Loucy (cell line): ENCODE measurements around the gene HS6ST2.

ENCODE experiments used
- H2AFZ ChIP-seq: fragments of 200-600 bp; sonication (generic); 2 replicates; pipeline ENCODE4 v1.6.0; 2016; ENCODE audit warnings: antibody characterized with exemption, mild to moderate bottlenecking, low read length, moderate library complexity
- H3F3A ChIP-seq: fragments of 200-600 bp; 2 replicates; pipeline ENCODE4 v1.6.0; 2016; ENCODE audit warnings: antibody characterized with exemption, low read depth, mild to moderate bottlenecking
- H3K27me3 ChIP-seq: fragments of 200-600 bp; sonication (generic); 2 replicates; pipeline ENCODE4 v1.6.1; 2014; ENCODE audit warnings: low read length, mild to moderate bottlenecking; ENCODE audit not compliant: insufficient read depth, poor library complexity, severe bottlenecking
- H3K36me3 ChIP-seq: fragments of 200-600 bp; sonication (generic); 2 replicates; pipeline ENCODE4 v1.6.1; 2016; ENCODE audit warnings: low read length; ENCODE audit not compliant: insufficient read depth
- H3K4me1 ChIP-seq: fragments of 200-600 bp; sonication (generic); 2 replicates; pipeline ENCODE4 v1.5.1; 2014; ENCODE audit warnings: low read length, mild to moderate bottlenecking; ENCODE audit not compliant: insufficient read depth, poor library complexity, severe bottlenecking
- H3K4me2 ChIP-seq: fragments of 200-600 bp; sonication (generic); 2 replicates; pipeline ENCODE4 v1.6.0; 2014; ENCODE audit warnings: antibody characterized with exemption, low read length, low read depth, mild to moderate bottlenecking; ENCODE audit not compliant: poor library complexity, severe bottlenecking
- H3K4me3 ChIP-seq: fragments of 200-600 bp; sonication (generic); 2 replicates; pipeline ENCODE4 v1.5.1; 2014; ENCODE audit warnings: low read length, mild to moderate bottlenecking, mixed read lengths; ENCODE audit not compliant: poor library complexity, severe bottlenecking
- H3K79me2 ChIP-seq: fragments of 200-600 bp; sonication (generic); 2 replicates; pipeline ENCODE4 v1.6.1; 2014; ENCODE audit warnings: low read length; ENCODE audit not compliant: insufficient read depth
- H3K9ac ChIP-seq: fragments of 200-600 bp; sonication (generic); 2 replicates; pipeline ENCODE4 v1.6.0; 2014; ENCODE audit warnings: mild to moderate bottlenecking, low read depth, low read length, moderate library complexity; ENCODE audit not compliant: poor library complexity, severe bottlenecking
- H3K9me2 ChIP-seq: fragments of 200-600 bp; sonication (generic); replicated peaks from 2 replicates; pipeline ENCODE4 v1.6.1; 2016; ENCODE audit warnings: low read depth, low read length, mixed read lengths
- H3K9me3 ChIP-seq: fragments of 200-600 bp; sonication (generic); 2 replicates; pipeline ENCODE4 v1.6.1; 2014; ENCODE audit warnings: mild to moderate bottlenecking, antibody characterized with exemption, low read length, low read depth; ENCODE audit not compliant: insufficient read depth
- H4K20me1 ChIP-seq: fragments of 200-600 bp; sonication (generic); 2 replicates; pipeline ENCODE4 v1.6.0; 2014; ENCODE audit warnings: antibody characterized with exemption, low read length, mild to moderate bottlenecking; ENCODE audit not compliant: insufficient read depth, poor library complexity, severe bottlenecking
- EZH2phosphoT487 ChIP-seq: fragments of 200-600 bp; IDR thresholded peaks from 2 replicates; pipeline ENCODE4 v1.6.1; 2018; ENCODE audit warnings: antibody characterized with exemption, mild to moderate bottlenecking, moderate library complexity, borderline replicate concordance
- TF ChIP-seq, protein P1 (sequence below): fragments of 200-600 bp; sonication (generic); conservative IDR thresholded peaks from 2 replicates; pipeline ENCODE4 v1.5.1; 2014; ENCODE audit warnings: mild to moderate bottlenecking, antibody characterized with exemption, low read length

The HS6ST2 gene

DNA sequence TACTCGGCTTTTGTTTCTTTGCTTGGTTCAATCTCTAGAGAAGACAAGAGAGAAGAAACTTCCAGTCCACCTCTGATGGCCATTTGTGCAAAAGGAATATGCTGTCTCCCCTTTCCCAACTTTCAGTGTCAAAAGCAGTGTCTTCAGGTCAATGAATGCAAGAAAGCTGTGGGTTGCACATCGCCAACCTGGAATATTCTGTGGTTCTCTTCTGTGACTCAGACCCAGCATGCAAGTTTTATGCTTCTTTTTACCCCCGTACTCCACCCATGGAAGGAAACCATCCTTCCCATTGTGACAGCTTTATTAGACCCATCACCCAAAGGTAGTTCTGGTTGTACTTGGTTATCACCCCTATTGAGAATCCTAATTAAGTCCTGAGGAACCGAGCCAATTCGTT is 334.0 kb downstream of the HS6ST2 start:
- H3K4me3 ChIP-seq, result no peak overlapping the region
- H4K20me1 ChIP-seq, result no peaks in the 10 kb centered on the region
- no peaks in the 10 kb centered on the region for H3K27me3 ChIP-seq
- H3K79me2 ChIP-seq, result no peaks in the 10 kb centered on the region
- no peaks in the 10 kb centered on the region for H3K9me2 ChIP-seq
- H3K4me2 ChIP-seq, result no peak overlapping the region
- H3K4me1 ChIP-seq, result no peaks in the 10 kb centered on the region
- no peaks in the 10 kb centered on the region for H3K36me3 ChIP-seq
- H2AFZ ChIP-seq, result no peak overlapping the region
- H3K9ac ChIP-seq, result no peak overlapping the region
- H3K9me3 ChIP-seq, result no peaks in the 10 kb centered on the region
- no peaks in the 10 kb centered on the region for H3F3A ChIP-seq
- TF ChIP-seq, protein P1, sequence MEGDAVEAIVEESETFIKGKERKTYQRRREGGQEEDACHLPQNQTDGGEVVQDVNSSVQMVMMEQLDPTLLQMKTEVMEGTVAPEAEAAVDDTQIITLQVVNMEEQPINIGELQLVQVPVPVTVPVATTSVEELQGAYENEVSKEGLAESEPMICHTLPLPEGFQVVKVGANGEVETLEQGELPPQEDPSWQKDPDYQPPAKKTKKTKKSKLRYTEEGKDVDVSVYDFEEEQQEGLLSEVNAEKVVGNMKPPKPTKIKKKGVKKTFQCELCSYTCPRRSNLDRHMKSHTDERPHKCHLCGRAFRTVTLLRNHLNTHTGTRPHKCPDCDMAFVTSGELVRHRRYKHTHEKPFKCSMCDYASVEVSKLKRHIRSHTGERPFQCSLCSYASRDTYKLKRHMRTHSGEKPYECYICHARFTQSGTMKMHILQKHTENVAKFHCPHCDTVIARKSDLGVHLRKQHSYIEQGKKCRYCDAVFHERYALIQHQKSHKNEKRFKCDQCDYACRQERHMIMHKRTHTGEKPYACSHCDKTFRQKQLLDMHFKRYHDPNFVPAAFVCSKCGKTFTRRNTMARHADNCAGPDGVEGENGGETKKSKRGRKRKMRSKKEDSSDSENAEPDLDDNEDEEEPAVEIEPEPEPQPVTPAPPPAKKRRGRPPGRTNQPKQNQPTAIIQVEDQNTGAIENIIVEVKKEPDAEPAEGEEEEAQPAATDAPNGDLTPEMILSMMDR, result no peak
- no peak for TF ChIP-seq EZH2phosphoT487

DNA sequence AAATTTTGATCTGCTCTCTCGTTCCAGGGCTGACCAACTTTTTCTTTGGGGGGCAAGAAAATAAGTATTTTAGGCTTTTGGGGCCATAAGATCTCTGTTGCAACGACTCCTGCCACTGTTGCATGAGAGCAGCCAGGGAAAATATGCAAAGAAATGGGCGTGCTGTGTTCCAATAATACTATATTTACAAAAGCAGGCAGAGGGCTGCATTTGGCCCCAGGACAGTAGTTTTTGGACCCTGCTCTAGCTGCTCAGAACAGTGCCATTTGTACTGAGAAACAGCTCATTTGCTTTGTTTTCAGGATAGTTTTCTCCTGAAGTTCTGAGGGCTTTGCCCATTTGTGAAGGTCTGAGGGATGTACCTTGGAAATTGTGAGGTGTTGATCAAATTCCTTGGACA is 334.5 kb downstream of the HS6ST2 start:
- Histone ChIP-seq H3K9me2 (no peaks in the 10 kb centered on the region), H3F3A (no peaks in the 10 kb centered on the region), H3K27me3 (no peaks in the 10 kb centered on the region), H3K9ac (no peak overlapping the region), H3K4me3 (no peak overlapping the region), H3K9me3 (no peaks in the 10 kb centered on the region), H3K79me2 (no peaks in the 10 kb centered on the region), H3K4me2 (no peak overlapping the region), H2AFZ (no peak overlapping the region), H4K20me1 (no peaks in the 10 kb centered on the region), H3K4me1 (no peaks in the 10 kb centered on the region), H3K36me3 (no peaks in the 10 kb centered on the region)
- TF ChIP-seq, protein P1, result no peak
- no peak for TF ChIP-seq EZH2phosphoT487

DNA sequence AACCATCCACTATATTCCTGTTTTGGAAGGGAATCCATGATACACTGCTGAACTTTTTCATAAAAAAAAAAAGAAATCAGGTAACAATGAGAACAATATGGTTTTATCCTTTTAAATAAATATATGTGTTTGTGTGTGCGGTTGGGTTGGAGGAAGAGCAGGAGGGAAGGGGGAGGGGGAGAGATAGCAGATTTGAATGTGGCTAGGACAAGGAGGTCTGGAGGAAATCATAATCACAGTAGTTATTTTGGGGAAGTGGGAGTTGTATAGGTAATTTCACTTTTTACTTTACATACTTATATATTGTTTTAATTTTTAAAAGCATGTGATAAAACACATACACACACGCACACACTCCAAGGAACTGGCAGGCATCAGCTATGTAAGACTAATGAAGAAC is 335.1 kb downstream of the HS6ST2 start:
- no peaks in the 10 kb centered on the region for H3K9me2 ChIP-seq
- H3K79me2 ChIP-seq, result no peaks in the 10 kb centered on the region
- H3F3A ChIP-seq, result no peaks in the 10 kb centered on the region
- H3K4me3 ChIP-seq, result no peak overlapping the region
- no peak overlapping the region for H3K4me2 ChIP-seq
- H2AFZ ChIP-seq, result no peak overlapping the region
- H3K9ac ChIP-seq, result no peak overlapping the region
- H3K9me3 ChIP-seq, result no peaks in the 10 kb centered on the region
- TF ChIP-seq, protein P1, result no peak
- TF ChIP-seq EZH2phosphoT487, result no peak
- H3K4me1 ChIP-seq, result no peaks in the 10 kb centered on the region
- no peaks in the 10 kb centered on the region for H3K36me3 ChIP-seq
- H3K27me3 ChIP-seq, result no peaks in the 10 kb centered on the region
- no peaks in the 10 kb centered on the region for H4K20me1 ChIP-seq
